Skeletal muscle cell (primary cell): ENCODE results near the gene CD81.

ENCODE experiments used
- DNase-seq: peaks from one replicate; pipeline ENCODE4 v3.0.0-alpha.2; 2010; ENCODE audit warnings: low read depth
- H3K4me3 ChIP-seq: 2 replicates; pipeline ENCODE4 v1.5.1; 2011; ENCODE audit warnings: low read depth, mild to moderate bottlenecking, control low read depth, low read length, moderate library complexity

Gene CD81

GRCh38 chr11:2387266-2387987 is 10.3 kb downstream of the CD81 start:
- no peak for DNase-seq
- H3K4me3 ChIP-seq, result no peak overlapping the region

DNA sequence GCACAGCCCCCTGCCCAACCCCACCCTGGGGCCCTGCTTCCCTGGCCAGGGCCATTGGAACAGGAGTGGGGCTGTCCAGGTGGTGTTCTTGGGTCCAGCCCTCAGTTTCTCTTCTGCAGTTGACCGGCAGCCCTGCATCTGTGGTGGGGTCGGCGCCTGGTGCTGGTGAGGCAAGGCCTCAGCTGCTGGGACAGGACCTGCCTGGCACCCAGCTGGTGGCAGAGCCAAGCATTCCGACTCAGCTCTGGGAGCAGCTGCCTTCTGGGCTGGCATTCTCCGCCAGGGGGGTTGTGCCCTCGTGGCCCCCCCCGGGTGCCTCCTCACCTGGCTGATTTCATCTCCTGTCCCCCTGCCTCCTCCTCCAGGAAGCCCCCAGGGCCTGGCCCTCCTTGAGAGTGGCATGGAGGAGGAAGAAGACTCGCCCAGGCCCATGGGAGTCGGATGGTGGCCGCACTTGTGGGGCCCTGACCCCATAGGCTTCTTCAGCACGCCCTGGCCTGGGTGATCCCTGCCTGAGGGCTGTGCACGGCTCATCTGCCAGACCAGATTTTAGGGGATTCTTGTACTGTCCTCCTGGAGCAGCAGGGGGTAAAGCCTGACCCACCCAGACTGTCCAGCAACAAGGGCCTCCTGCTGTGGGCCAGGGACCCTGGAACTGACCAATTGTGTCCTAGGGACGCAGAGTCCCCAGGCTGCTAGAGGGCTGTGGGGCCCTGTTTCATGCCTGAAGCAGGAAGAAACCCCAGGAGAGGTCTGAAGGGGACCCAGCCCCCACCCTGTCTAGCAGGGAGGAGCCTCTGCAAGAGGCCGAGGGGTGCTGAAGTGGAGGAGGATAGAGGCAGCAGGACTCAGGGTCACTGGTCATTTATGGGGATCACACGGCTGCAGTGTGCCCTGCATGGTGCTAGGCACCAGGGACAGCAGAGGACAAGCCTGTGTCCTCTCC is 11.6 kb downstream of the CD81 start:
- DNase-seq, result no peak

GRCh38 chr11:2389377-2390026 is 12.4 kb downstream of the CD81 start:
- DNase-seq, result no peak
- H3K4me3 ChIP-seq, result no peak overlapping the region

More for the DNA sequence above, 11.6 kb downstream of the CD81 start:
- no peak overlapping the region for H3K4me3 ChIP-seq

DNA sequence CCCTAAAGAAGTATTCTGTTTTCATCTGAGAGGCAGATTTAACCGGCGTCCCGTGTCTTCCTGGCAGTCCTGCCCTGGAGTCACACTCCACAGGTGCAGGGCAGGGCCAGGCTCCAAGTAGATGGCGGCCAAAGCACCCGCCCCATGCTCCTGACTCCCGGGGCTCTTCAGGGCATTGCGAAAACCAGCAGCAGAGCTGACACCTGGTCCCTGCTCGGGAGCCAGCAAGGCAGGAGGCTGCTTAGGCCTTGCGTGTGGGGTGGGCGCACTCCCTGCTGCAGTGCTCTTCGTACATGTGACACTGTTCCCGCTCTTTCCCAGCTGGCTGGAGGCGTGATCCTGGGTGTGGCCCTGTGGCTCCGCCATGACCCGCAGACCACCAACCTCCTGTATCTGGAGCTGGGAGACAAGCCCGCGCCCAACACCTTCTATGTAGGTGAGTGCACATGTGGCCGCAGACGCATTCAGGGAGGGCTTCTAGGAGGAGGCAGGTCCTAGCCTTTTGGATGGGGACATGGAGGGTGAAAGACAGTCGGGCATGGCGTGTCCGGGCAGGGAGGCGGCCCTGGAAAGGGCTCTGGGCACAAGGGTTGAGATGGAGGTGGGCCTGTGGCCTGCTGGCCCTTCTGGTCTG is 13.1 kb downstream of the CD81 start:
- DNase-seq, result no peak

GRCh38 chr11:2390725-2391151 is 13.6 kb downstream of the CD81 start:
- DNase-seq, result peak; percentile 41

More for the DNA sequence above, 13.1 kb downstream of the CD81 start:
- no peak overlapping the region for H3K4me3 ChIP-seq

DNA sequence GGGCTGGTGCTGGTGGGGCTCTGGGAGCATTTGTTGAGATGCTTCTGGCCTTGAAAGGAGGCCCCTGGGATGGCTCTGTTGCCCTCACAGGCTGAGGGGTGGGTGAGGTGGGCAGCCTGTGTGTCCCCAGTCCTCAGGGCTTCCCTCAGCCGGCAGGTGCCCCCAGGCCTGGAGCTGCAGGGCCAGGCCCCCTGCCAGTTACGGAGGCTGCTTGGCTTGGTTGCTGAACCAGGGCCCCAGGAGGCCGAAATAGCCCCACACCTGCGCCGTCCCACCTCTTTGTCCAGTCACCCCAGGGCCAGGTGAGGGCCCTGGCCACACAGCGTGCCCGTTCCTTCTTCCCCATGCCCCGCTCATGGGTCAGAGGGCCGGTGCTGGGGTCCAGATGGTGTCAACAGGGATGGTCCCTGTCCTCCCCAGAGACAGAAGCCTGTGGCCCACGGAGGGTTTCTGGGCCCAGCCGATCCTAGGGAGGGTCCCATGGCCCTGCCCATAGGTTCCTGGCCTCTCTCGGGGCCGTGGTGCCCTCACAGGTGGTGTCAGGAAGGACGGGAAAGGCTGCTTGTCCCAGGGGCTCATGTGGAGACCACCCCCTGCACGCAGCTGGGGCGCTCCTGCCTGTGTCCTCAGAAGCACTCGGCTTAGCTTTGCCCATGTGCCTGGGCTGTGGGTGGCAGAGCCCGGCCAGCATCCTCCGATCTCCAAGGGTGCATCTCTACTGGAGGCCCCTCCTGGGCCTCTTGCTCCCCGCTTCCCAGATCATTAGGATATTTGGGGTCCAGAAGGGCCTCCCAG is 14.3 kb downstream of the CD81 start:
- H3K4me3 ChIP-seq, result no peak overlapping the region
- DNase-seq, result no peak

More at GRCh38 chr11:2390725-2391151, 13.6 kb downstream of the CD81 start:
- no peak overlapping the region for H3K4me3 ChIP-seq

- no peak overlapping the region for H3K4me3 ChIP-seq
- DNase-seq, result no peak
Measured at GRCh38 chr11:2392241-2392959, 15.3 kb downstream of the CD81 start.

DNA sequence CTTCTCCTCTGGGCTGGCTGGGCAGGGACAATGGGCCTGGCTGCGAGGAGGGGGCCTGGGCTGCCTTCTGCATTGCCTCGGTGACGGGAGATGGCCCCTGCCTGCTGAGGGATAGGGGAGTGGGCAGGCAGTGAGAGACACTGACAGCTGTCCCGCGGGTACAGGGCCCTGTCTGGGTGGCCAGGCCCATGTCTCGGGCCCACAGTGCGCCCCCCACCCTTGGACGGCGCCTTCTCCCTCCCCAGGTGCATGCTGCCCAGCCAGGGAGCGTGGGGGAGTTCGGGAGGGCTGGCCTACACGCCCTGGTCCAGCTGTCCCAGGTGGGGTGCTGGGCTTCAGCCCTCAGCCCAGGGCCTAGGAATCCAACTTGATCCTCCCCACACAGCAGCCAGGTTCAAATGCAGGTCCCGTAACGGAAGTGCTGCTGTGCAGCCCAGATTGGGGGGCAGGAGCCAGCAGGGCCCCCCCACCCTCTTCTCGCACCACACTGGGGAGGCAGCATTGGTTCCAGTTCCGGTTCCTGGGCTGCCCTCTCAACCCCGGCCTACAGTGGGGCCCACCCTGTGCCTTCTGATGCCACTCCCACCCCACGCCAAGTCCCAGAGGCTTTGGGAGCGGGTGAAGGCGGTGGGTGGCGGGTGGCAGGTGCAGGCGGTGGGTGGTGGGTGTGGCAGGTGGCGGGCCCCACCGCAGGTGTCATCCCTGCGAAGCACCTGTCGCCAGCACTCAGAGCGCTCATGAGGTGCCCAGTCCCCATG is 16.2 kb downstream of the CD81 start:
- H3K4me3 ChIP-seq, result no peak overlapping the region
- no peak for DNase-seq

DNA sequence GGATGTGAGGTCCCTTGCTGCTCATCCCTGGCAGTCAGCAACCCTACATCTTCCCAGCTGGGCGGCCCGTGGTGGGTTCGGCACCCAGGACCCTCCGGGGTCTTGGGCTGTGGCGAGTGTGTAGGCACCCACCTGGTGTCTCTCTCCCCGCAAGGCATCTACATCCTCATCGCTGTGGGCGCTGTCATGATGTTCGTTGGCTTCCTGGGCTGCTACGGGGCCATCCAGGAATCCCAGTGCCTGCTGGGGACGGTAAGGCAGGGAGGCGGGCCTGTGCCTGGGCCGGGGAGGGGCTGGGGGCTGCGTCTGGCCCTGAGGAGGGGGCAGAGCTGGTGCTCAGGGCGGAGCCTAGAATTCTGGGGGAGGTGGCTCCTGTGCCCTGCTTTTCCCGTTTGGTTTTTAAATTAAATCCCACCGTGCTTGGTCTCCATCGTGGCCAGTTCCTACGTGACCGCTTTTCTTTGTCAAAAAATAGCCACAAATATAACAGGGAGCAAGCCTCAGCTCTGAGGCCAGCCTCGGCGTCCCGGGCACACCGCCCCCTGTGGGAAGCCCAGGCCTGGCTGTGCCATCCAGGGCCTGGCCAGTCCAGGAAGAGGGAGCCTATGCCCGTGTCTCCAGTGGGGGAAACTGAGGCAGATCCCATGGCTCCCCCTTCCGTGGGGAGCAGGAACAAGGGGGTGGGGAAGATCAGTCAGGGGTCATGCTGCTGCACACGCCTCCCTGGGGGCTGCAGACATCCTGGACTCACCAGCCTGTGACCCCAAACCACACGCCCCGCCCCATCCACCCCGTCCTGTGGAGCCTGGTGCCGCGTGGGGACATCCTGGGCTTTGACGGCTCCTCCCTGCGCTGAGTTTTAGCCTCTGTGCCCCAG is 17.1 kb downstream of the CD81 start:
- H3K4me3 ChIP-seq, result no peak overlapping the region
- no peak for DNase-seq

DNA sequence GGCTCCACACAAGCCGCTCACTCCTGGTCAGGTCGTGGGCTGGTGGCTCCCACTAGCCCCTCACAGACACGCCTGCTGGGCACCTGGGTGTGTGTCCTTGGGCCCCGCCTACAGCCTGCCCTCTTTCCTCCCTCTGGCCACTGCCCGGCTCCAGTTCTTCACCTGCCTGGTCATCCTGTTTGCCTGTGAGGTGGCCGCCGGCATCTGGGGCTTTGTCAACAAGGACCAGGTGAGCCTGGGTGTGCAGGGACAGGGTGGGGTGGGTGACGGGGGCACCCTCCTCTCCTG is 17.7 kb downstream of the CD81 start:
- no peak for DNase-seq
- no peak overlapping the region for H3K4me3 ChIP-seq

- DNase-seq, result no peak
- H3K4me3 ChIP-seq, result no peak overlapping the region
Measured at GRCh38 chr11:2395211-2395730, 18.2 kb downstream of the CD81 start.

DNA sequence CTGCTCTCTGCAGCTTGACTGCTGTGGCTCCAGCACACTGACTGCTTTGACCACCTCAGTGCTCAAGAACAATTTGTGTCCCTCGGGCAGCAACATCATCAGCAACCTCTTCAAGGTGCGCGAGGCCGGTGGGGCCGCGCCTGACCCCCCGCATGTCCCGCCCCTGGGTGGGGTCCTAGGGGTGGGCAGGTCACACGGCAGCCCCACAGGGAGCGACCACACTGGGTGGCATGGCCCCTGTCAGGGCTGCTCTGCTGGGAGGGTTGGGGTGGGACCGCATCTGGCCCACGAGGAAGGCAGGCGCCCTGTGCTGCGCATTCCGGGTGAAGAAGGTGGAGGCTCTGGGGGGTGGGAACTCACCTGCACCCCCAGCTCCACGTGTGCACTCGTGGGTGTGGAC is 18.7 kb downstream of the CD81 start:
- H3K4me3 ChIP-seq, result no peak overlapping the region
- DNase-seq, result no peak

GRCh38 chr11:2396471-2396870 is 19.4 kb downstream of the CD81 start:
- no peak overlapping the region for H3K4me3 ChIP-seq
- DNase-seq, result no peak

- DNase-seq, result no peak
- no peak overlapping the region for H3K4me3 ChIP-seq
Measured at GRCh38 chr11:2397005-2397404, 19.9 kb downstream of the CD81 start.

DNA sequence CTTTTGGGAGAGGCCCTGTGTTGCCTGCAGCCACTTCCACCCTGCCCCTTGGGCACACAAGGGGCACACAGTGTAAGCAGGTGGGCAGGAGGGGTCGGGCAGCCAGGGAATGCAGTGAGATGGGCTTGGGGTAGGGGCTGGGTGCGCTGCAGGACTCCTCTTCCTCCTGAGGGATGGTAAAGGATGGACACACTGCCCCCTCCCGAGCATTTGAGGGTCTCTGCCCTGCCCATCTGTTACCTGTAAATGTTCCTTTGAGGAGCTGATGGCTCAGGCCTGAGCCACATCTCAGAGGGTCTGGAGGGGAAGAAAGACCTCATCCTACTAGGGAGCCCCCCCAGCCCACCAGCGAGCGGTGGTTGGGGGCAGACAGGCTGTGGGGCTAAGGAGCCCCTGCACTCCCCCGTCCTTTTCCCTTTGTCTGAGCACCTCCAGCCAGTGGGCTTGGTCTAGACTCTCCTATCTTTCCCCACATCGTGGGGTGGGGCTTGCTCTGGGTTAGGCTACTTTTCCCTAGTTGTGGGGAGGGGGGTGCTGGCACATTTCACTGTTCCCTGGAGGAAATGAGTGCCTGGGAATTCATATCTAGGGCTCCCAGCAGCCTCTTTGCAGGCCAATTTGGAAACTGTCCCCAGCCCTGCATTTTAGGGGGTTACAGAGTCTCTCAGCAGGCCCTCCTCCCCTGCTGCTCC is 21.7 kb downstream of the CD81 start:
- H3K4me3 ChIP-seq, result peak overlapping the region; percentile 74
- no peak for DNase-seq

DNA sequence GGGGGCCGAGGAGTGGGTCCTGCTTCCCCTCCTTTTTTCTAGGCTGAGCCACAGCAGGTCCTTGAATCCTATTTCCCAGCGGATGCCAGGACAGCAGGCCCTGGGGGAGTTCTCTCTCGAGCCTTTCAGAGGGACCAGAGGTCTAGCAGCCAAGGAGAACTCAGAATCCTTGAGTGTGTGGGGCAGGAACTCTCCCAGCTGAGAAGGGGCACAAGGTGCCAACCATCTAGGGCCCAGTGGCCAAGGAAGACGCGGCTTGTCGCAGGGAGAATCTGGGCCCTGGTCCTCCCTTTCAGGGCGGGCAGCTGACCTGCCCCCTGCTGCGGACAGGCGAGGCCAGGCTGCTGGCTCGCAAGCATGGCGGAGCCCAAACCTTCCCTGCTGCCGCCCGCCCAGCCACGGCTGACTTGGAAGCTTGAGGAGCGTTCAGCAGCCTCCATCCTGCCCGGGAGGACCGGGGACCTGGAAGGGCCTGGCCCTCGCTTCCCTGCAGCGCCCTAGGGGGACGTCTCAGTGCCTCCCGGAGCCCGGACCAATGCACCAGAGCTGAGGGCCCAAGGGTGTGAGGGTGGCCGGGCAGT is 22.5 kb downstream of the CD81 start:
- peak overlapping the region; percentile 74 for H3K4me3 ChIP-seq
- no peak for DNase-seq
